DOHH2 (cell line): ENCODE results near the gene BLNK.

Source experiments
- H3F3A ChIP-seq: fragments of 200-600 bp; sonication (generic), shearing (Covaris generic); 2 replicates; pipeline ENCODE4 v1.6.0; 2016; ENCODE audit warnings: antibody characterized with exemption, mild to moderate bottlenecking; ENCODE audit not compliant: control insufficient read depth, insufficient read depth
- H3K27ac ChIP-seq: fragments of 200-600 bp; sonication (generic); 2 replicates; pipeline ENCODE4 v1.5.1; 2014; ENCODE audit warnings: low read depth, mild to moderate bottlenecking, low read length, moderate library complexity
- H3K27me3 ChIP-seq: fragments of 200-600 bp; sonication (generic); 2 replicates; pipeline ENCODE4 v1.6.1; 2014; ENCODE audit warnings: mild to moderate bottlenecking, low read length, mixed read lengths; ENCODE audit not compliant: control insufficient read depth
- H3K36me3 ChIP-seq: fragments of 200-600 bp; sonication (generic); 2 replicates; pipeline ENCODE4 v1.6.1; 2014; ENCODE audit warnings: mild to moderate bottlenecking, low read length, moderate library complexity, mixed read lengths; ENCODE audit not compliant: control insufficient read depth
- H3K4me1 ChIP-seq: fragments of 200-600 bp; sonication (generic); 2 replicates; pipeline ENCODE4 v1.6.1; 2014; ENCODE audit warnings: mild to moderate bottlenecking, low read length, mixed read lengths; ENCODE audit not compliant: control insufficient read depth
- H3K4me2 ChIP-seq: fragments of 200-600 bp; sonication (generic); 2 replicates; pipeline ENCODE4 v1.6.0; 2014; ENCODE audit warnings: mild to moderate bottlenecking, low read length, moderate library complexity
- H3K4me3 ChIP-seq: fragments of 200-600 bp; sonication (generic); 2 replicates; pipeline ENCODE4 v1.5.1; 2014; ENCODE audit warnings: mild to moderate bottlenecking, low read length, mixed read lengths
- H3K79me2 ChIP-seq: fragments of 200-600 bp; sonication (generic); 2 replicates; pipeline ENCODE4 v1.6.1; 2014; ENCODE audit warnings: mild to moderate bottlenecking, low read length, mixed read lengths; ENCODE audit not compliant: control insufficient read depth
- H3K9me2 ChIP-seq: fragments of 200-600 bp; sonication (generic); replicated peaks from 2 replicates; pipeline ENCODE4 v1.6.1; 2014; ENCODE audit warnings: mild to moderate bottlenecking, low read length, mixed read lengths; ENCODE audit not compliant: control insufficient read depth
- H3K9me3 ChIP-seq: fragments of 200-600 bp; sonication (generic); 2 replicates; pipeline ENCODE4 v1.6.1; 2014; ENCODE audit warnings: antibody characterized with exemption, low read length, mixed read lengths; ENCODE audit not compliant: control insufficient read depth, insufficient read depth
- H4K20me1 ChIP-seq: fragments of 200-600 bp; sonication (generic); 2 replicates; pipeline ENCODE4 v1.6.0; 2014; ENCODE audit warnings: low read depth, mild to moderate bottlenecking, antibody characterized with exemption, low read length, moderate library complexity; ENCODE audit not compliant: control insufficient read depth, insufficient read depth
- CTCF ChIP-seq: fragments of 200-600 bp; sonication (generic); IDR thresholded peaks from one replicate; pipeline ENCODE4 v1.5.1; 2014; ENCODE audit warnings: antibody characterized with exemption, mild to moderate bottlenecking, low read depth, low read length; ENCODE audit not compliant: poor library complexity, severe bottlenecking
- EZH2phosphoT487 ChIP-seq: fragments of 200-600 bp; sonication (generic); IDR thresholded peaks from 2 replicates; pipeline ENCODE4 v1.6.1; 2017; ENCODE audit warnings: borderline replicate concordance, mild to moderate bottlenecking, antibody characterized with exemption, low read length, moderate library complexity, mixed read lengths

The BLNK gene

GRCh38 chr10:96257944-96258343 lies 13.4 kb downstream of the BLNK start:
- 0 out of 2 replicates have a peak, but pooled peaks cover 3% of the 10 kb centered on the region for H3F3A ChIP-seq
- H3K27me3 ChIP-seq, result no peaks in the 10 kb centered on the region
- H3K9me3 ChIP-seq, result no peaks in the 10 kb centered on the region
- no peaks in the 10 kb centered on the region for H3K9me2 ChIP-seq
- peaks cover 87% of the 10 kb centered on the region for H3K4me1 ChIP-seq
- H3K36me3 ChIP-seq, result peaks cover 87% of the 10 kb centered on the region
- peaks cover 96% of the 10 kb centered on the region for H3K79me2 ChIP-seq
- H4K20me1 ChIP-seq, result peaks cover 20% of the 10 kb centered on the region
- H3K4me3 ChIP-seq, result peak overlapping the region; percentile 40
- H3K27ac ChIP-seq, result peak overlapping the region; percentile 27
- H3K4me2 ChIP-seq, result peak overlapping the region; percentile 61
- TF ChIP-seq CTCF, result no peak
- TF ChIP-seq EZH2phosphoT487, result no peak

DNA sequence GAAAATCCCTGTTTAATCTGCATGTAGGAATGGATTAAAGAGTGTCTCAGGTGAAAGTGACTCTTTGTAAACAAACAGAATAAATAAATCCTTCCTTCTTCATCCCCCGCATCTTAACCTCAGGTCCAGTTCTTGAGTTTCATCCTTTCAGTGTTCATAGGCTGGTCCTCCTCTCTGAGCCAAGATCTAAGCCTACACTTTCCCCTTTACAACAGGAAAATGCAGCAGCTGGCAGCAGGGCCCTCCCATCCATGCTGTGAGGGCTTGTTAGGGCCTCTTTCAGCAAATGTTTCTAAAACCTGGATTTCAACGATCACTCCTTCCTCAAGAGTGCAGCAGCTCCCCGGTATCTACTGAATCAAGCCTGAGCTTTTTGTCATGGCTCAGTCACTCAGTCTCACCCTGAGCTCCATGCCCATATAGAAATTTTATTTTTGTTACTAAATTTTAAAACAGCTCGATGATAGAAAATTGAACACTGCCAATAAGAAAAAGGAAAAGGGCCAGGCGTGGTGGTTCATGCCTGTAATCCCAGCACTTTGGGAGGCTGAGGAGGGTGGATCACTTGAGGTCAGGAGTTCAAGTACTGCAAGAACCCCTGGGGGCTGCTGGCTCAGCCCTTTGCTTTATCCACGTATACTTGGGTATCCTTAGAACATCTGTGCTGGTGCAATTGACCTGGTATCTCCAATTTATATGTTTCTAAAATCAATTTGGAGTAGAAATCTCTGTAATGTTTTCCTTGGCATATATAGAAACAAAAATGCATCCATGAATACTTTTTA lies 15.6 kb downstream of the BLNK start:
- TF ChIP-seq EZH2phosphoT487 (no peak), CTCF (no peak)
- Histone ChIP-seq H3K4me1 (peaks cover 86% of the 10 kb centered on the region), H3F3A (peaks cover 3% of the 10 kb centered on the region; the same call in 1 of the 2 replicates), H3K9me2 (no peaks in the 10 kb centered on the region), H3K4me2 (no peak overlapping the region), H3K36me3 (peaks cover 76% of the 10 kb centered on the region), H3K4me3 (no peak overlapping the region), H4K20me1 (peaks cover 20% of the 10 kb centered on the region), H3K9me3 (no peaks in the 10 kb centered on the region), H3K27ac (0 out of 2 replicates have a peak overlapping the region, but pooled peaks have one; percentile 3), H3K79me2 (peaks cover 94% of the 10 kb centered on the region), H3K27me3 (no peaks in the 10 kb centered on the region)

- peaks cover 76% of the 10 kb centered on the region for H3K36me3 ChIP-seq
- TF ChIP-seq EZH2phosphoT487, result no peak
- TF ChIP-seq CTCF, result no peak
- peaks cover 85% of the 10 kb centered on the region for H3K4me1 ChIP-seq
- peaks cover 93% of the 10 kb centered on the region for H3K79me2 ChIP-seq
- no peaks in the 10 kb centered on the region for H3K27me3 ChIP-seq
- H4K20me1 ChIP-seq, result peaks cover 20% of the 10 kb centered on the region
- peaks cover 3% of the 10 kb centered on the region for H3F3A ChIP-seq
- H3K9me3 ChIP-seq, result no peaks in the 10 kb centered on the region
- no peak overlapping the region for H3K4me3 ChIP-seq
- no peak overlapping the region for H3K27ac ChIP-seq
- H3K9me2 ChIP-seq, result no peaks in the 10 kb centered on the region
- H3K4me2 ChIP-seq, result no peak overlapping the region
These were observed 16.4 kb downstream of the BLNK start for GRCh38 chr10:96254976-96255375.
